ENCODE data around the gene SIRPD.
"Not testable (repeated sequence)": the region's sequence is repeated elsewhere in the genome, so short reads cannot be mapped to it uniquely, and the experiment has no call there.

SIRPD gene

GRCh38 chr20:1536893-1537730 lies 20.4 kb downstream of the SIRPD start:
- no peak for DNase-seq

DNA sequence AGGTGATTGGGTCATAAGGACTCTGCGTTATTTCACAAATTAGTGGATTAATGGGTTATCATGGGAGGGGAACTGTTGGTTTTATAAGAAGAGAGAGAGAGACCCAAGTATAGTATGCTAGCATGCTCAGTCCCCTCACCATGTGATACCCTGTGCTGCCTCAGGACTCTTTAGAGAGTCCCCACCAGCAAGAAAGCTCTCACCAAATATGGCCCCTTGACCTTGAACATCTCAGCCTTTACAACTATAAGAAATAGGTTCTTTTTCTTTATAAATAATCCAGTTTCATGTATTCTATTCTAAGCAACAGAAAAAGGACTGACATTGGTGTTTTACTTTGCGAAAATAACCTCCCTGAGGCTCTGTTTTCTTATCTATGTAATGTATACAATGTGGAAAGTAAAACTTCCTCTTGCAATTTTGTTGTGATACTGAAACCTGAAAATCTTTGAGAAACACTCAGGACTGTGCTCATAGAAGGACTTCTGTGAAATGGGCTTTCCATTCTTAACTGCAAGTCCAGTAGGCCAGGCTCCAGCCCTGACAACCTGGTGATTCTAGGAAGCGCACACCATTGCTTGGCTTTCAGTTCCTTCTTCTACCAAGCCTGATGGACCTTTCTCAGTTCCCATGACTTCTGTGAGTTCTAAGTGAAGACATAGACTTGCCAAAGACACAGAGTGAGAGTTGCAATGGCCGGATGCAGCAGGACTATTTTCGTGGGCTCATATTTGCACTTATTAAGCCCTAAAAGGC lies 21.9 kb downstream of the SIRPD start:
- no peak for DNase-seq

DNA sequence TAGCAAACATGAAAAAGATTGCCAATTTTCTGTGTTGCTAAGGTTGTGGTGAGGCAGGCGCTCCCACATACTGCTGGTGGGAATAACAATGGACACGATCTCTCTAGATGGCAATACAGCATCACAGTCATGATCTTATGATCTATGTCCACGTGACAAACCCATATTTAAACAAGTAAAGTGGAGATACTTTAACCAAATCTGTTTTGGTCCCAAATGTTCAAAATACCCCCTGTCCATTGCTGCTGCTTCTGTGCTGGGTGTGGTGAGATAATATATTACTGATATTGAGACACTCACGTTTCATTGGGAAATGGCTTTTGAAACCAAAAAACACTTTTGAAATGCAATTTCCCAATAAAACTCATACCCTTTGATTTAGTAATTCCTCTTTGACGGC lies 23.0 kb downstream of the SIRPD start:
- no peak for DNase-seq

DNA sequence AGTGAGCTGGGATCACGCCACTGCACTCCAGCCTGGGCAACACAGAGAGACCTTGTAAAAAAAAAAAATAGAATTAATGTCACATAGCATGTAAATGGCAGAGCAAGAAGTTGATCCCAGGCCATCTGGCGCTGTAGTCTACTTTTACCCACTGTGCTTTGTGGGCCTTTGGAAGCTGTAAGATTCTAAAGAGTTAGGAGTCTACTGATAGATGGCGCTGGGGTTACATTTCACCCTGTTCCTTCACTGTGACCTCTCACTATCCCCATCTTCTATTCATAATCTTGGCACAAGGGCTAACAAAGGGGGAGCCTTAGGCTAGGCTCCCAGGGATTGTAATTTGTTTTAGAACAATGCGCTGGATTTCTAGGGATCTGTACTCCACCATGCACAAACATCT lies 24.4 kb downstream of the SIRPD start:
- no peak for DNase-seq

- no peak for DNase-seq
These were observed 28.7 kb downstream of the SIRPD start for GRCh38 chr20:1528811-1529210.

DNA sequence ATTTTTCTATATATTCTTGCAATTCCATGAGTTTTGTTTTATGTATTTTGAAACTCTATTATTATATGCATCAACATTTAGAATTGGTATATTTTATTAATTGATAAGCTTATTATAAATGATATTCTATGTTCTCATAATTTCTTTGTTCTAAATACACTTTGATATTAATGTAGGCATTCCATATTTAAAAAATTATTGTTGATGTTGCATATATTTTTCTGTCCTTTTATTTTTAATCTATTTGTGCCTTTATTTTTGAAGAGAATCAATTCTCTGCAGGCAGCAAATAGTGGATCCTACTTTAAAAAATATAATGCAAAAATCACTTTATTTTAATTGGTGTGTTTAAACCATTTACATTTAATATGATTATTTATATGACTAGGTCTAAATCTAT lies 29.6 kb downstream of the SIRPD start:
- no peak for DNase-seq

- DNase-seq: no peak
These were observed 30.6 kb downstream of the SIRPD start for GRCh38 chr20:1526896-1527295.

DNA sequence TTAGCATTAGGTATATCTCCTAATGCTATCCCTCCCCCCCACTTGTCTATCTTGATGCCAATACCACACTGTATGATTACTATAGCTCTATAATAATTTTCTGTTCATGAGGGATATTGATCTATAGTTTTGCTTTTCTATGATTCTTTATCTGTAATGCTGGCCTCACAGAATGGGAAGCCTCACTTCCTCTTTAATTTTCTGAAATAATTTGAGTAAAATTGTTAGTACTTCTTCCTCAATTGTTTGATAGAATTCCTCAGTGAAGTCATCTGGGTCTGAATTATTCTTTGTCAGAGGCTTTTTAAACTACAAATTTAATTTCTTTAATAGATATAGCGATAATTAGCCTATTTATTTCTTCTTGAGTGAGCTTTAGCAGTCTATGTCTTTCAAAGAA lies 31.2 kb downstream of the SIRPD start:
- no peak for DNase-seq

GRCh38 chr20:1524004-1524403 lies 33.5 kb downstream of the SIRPD start:
- DNase-seq: no peak

- DNase-seq: no peak
These were observed 40.5 kb downstream of the SIRPD start for GRCh38 chr20:1517010-1517409.

DNA sequence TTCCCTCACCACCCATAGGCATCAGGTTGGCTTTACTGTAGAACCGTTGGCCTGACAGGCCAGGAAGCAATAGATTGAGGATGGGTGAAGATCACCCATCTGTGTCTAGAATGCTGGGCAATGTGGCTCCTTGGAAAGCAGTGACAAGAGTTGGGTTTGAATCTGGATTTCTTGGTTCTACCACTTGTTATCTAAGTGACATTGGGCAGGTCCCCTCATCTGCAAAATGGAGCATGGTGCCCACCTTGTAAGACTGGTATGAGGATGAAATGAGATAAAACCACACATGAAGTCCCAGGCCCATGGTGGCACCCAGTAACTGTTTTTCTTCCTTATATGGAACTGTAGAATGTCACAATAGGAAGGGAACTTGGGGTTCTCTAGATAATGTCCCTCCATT lies 43.7 kb downstream of the SIRPD start:
- no peak for DNase-seq

GRCh38 chr20:1509237-1509636 lies 48.3 kb downstream of the SIRPD start:
- DNase-seq: peak; percentile 11

GRCh38 chr20:1508574-1508973 lies 48.9 kb downstream of the SIRPD start:
- DNase-seq: no peak

DNA sequence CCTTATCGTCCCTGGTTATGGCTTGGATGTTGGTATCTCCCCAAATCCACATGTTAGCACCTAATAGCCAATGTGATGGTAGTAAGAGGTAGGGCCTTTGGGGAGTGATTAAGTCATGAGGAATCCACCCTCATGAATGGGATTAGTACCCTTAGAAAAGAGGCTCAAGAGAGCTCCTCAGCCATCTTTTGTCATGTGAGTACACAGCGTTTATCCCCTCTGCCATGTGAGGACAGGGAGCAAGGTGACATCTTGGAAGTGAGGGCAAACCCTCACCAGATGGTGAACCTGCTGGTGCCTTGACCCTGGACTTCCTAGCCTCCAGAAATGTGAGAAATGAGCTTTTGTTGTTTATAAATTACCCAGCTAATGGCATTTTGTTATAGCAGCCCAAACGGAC lies 50.2 kb downstream of the SIRPD start:
- DNase-seq: no peak

- DNase-seq: no peak
These were observed 51.6 kb downstream of the SIRPD start for GRCh38 chr20:1505871-1506270.

- no peak for DNase-seq
These were observed 52.1 kb downstream of the SIRPD start for GRCh38 chr20:1505361-1505760.

GRCh38 chr20:1503564-1504227 lies 53.8 kb downstream of the SIRPD start:
- peak; percentile 77 for DNase-seq

DNA sequence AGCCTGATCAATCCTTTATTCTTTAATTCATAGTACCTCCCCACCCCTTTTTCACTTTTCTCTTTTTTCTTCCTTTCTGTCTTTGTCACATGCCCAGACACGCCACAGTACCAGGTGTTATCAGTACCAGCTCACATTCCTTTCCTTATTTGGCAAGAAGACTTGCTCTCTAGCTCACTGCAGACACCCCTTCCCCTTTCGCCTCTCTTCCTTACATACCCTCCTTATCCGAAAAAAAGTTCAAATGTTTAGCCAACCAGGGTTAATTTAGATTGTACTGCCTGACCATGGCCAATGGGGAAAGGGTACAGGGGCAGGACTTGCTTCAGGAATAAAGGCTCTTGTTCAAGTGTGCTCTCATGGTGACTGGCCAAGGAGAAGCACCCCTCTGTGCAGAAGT lies 57.0 kb downstream of the SIRPD start:
- DNase-seq: no peak

DNA sequence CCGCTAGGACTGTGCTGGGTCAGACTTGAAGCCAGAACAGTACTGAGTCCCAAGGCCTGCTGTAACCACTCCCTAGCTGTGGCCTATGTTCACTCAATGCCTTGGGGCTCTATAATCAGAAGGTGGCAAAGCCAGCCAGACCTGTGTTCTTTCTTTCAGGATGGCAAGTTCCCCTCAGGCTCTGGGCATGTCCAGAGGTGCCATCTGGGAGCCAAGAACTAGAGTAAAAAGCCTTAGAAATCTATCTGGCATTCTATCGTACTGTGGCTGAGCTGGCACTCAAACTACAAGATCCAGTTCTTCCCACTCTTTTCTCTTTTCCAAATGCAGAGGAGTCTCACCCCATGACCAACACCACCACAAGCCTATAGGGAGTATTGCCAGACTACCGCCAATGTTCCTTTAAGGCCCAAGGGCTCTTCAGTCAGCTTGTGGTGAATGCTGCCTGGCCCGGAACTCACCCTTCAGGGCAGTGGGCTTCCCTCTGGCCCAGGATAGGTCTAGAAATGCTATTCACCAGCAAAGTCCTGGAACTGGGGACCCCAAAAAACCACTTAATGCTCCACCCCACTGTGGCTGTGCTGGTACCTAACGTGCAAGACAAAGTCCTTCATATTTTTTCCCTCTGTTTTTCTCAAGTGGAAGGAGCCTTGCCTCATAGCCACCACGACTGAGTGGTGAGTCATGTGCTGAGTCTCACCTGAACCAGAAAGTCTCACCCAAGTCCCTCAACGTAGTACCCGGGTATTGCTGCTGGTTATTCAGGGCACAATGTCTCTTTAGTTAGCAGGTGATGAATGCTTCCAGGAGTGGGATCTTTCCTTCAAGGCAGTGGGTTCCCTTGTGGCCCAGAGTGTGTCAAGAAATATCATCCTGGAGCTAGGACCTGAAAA lies 57.7 kb downstream of the SIRPD start:
- no peak for DNase-seq

DNA sequence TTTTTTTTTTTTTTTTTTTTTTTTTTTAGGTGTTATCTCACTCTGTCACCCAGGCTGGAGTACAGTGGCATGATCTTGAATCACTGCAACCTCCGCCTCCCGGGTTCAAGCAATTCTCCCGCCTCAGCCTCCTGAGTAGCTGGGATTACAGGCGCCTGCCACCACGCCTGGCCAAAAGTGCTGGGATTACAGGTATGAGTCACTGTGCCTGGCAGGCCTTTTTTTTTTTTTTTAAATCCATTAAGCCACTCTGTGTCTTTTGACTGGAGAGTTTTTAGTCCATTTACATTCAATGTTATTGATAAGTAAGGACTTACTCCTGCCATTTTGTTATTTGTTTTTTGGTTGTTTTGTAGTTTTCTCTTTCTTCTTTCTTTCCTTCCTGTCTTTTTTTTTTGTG lies 60.1 kb downstream of the SIRPD start:
- DNase-seq: not testable (repeated sequence)

- DNase-seq: no peak
These were observed 60.6 kb downstream of the SIRPD start for GRCh38 chr20:1496930-1497329.

DNA sequence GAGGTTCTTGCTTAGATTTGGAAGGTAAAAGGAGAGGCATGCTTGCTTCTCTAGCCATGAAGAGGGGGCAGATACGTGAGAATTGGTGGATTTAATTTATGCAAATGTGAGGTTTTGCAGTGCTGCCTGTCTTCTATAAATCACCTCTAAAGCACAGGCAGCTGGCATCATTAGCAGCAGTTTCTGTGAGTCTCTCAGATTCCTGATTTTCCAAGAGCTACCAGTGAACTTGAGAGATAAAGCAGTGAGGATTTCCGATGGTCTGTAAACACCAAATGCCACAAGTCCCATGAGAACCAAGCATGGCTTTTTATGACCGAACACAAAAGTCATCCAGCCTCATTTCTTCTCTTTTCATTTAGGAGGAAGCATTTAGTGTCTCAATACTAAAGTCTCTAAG lies 63.1 kb downstream of the SIRPD start:
- DNase-seq: no peak

DNA sequence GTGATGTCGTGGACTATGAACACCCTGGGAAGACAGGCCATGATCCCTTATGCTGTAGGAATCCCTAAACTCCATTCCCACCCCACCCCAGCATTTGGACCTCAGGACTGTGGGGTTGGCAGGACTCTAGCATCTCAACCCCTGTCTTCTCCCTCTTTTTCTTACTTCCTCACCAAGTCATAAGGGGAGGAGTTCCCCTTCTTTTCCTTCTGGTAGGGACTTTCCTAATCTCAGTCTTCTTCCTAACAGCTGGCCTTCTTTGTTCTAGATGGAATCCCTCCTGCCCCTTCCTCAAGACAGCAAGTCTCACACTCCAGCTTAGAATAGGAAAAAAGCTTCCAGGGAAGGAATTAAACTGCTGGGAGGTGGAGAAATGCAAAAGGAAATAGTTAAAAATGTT lies 64.0 kb downstream of the SIRPD start:
- DNase-seq: no peak

Measured in NCI-H1105 (cell line).